ENCODE data around the gene LHX3. TPM values are rescaled to one million over a fixed set of nuclear protein-coding genes. Genes with fewer than 3 reads are reported as not detected.

LHX3 gene
- not detected in 2 replicates for total RNA-seq

DNA sequence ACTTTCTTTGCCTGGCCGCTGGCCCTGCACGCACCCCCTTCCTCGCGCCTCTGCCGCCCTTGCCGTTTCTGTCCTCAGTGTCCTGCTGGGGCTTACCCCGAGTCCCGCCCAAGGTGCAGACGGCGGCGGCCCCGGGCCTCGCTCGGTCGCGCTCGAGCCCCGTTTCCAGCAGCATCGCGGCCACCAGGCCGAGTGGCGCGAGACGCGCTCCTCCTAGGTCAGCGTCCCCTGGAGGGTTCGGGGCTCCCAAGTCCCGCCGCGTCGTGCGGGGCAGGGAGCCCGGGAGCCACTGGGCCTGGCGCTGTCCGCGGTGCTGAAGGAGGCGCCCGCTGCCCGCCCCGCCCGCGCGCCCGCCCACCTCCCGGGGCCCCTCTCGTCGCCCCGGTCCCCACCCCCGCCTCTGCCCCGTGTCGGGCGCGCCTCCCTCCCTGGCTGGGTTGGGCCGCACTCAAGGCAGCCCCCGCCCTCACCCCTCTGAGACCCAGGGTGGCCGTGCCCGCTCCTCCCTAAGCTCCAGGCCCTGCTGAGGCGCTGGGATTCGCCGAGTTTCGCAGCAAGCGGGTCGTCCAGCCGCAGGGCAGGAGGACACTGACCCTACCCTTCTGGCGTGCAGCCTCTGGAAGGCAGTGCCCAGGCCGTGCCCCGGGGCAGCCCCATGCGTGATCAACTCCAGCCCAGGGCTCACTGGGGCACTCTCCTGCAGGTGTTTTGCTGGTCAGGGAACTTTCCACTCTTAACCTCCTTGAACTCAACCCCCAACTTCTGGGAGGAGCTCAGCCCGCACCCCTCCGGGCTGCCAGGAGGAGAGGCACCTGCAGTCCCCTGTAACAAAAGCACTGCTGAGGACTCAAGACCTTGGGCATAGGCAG, at the start of gene LHX3:
Gene LHX3, minus strand, starts transcription at position 291 of the 869 bp plus-strand sequence. Its CDS starts 116 bp downstream, at position 175.
- intact Hi-C loops (cut with micrococcal nuclease) = no loop called here
- Mint-ChIP-seq H3K27me3 (ENCODE audit: low read depth) (peaks cover 29% of the 10 kb centered on the region), H3K4me1 (ENCODE audit: low read depth) (no peaks in the 10 kb centered on the region), H3K4me3 (ENCODE audit: low read depth) (no peak within 1 kb of the TSS), H3K27ac (no peak within 1 kb of the TSS), H3K36me3 (ENCODE audit: low read depth) (peaks cover 15% of the 10 kb centered on the region), H3K9me3 (no peaks in the 10 kb centered on the region)
- no peak for DNase-seq (ENCODE audit: low spot score)

DNA sequence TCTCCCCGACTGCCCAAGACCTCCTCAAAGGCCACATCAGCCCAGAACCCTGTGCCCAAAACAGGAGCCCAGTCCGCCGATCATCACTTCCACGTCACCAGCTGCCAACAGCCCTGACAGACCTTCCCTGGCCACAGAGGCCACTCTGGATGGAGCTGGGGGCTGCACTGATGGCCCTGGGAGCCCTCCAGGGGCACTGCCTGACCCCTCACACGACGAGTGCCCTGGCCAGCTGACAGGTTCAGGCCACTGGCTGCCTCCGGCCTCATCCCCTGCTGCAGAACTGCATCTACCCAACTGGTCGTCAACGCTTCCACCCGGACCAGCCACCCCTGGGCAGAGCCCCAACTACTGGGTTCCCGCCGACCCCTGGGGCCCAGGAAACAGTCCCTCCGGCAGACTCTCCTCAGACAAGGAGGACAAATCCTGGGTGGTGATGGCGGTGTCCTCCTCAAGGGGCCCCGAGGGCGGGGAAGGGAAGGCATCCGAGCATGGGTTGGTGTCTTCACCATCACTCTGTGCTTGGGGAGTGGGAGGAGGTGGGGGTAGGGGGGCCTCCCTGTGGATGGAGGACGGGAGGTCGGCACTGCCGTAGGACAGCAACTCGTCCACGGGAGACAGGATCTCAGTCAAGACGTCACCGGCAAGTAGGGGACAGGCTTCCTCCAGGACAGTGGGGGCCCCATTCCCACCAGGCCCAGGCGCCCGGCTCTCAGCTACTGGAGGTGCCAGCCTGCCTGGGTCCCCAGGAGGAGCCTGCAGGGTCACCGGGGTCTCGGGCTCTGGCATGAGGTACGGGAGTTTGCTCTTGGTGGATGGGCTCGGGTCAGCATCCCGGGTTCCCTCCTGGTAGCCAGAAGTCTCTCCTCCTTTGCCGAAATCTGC, 48.6 kb upstream of the LHX3 start:
- no peak for DNase-seq (ENCODE audit: low spot score)
- Mint-ChIP-seq H3K4me3 (ENCODE audit: low read depth) (no peak overlapping the region), H3K9me3 (no peaks in the 10 kb centered on the region), H3K36me3 (ENCODE audit: low read depth) (no peaks in the 10 kb centered on the region), H3K27me3 (ENCODE audit: low read depth) (no peaks in the 10 kb centered on the region), H3K27ac (no peak overlapping the region), H3K4me1 (ENCODE audit: low read depth) (no peaks in the 10 kb centered on the region)
- intact Hi-C loops (cut with micrococcal nuclease) = no loop called here

- Mint-ChIP-seq H3K4me1 (ENCODE audit: low read depth) (no peaks in the 10 kb centered on the region), H3K4me3 (ENCODE audit: low read depth) (no peak overlapping the region), H3K27ac (no peak overlapping the region), H3K36me3 (ENCODE audit: low read depth) (no peaks in the 10 kb centered on the region), H3K27me3 (ENCODE audit: low read depth) (no peaks in the 10 kb centered on the region), H3K9me3 (no peaks in the 10 kb centered on the region)
- intact Hi-C loops (cut with micrococcal nuclease) = no loop called here
- DNase-seq (ENCODE audit: low spot score) = no peak
Measured at GRCh38 chr9:136252846-136253245, 47.9 kb upstream of the LHX3 start.

- Mint-ChIP-seq H3K27me3 (ENCODE audit: low read depth) (no peaks in the 10 kb centered on the region), H3K4me1 (ENCODE audit: low read depth) (no peaks in the 10 kb centered on the region), H3K36me3 (ENCODE audit: low read depth) (no peaks in the 10 kb centered on the region), H3K4me3 (ENCODE audit: low read depth) (no peak overlapping the region), H3K27ac (no peak overlapping the region), H3K9me3 (no peaks in the 10 kb centered on the region)
- no peak for DNase-seq (ENCODE audit: low spot score)
- intact Hi-C loops (cut with micrococcal nuclease) = no loop called here
Measured at GRCh38 chr9:136252281-136252680, 47.4 kb upstream of the LHX3 start.

- H3K4me3 Mint-ChIP-seq (ENCODE audit: low read depth) = no peak overlapping the region
- no peak for DNase-seq (ENCODE audit: low spot score)
- intact Hi-C loops (cut with micrococcal nuclease) = no loop called here
- H3K27me3 Mint-ChIP-seq (ENCODE audit: low read depth) = peaks cover 4% of the 10 kb centered on the region
- H3K36me3 Mint-ChIP-seq (ENCODE audit: low read depth) = no peaks in the 10 kb centered on the region
- no peaks in the 10 kb centered on the region for H3K9me3 Mint-ChIP-seq
- H3K4me1 Mint-ChIP-seq (ENCODE audit: low read depth) = no peaks in the 10 kb centered on the region
- H3K27ac Mint-ChIP-seq = no peak overlapping the region
Measured at GRCh38 chr9:136251264-136252115, 46.6 kb upstream of the LHX3 start.

- Mint-ChIP-seq H3K27me3 (ENCODE audit: low read depth) (peaks cover 4% of the 10 kb centered on the region), H3K27ac (no peak overlapping the region), H3K4me1 (ENCODE audit: low read depth) (peaks cover 3% of the 10 kb centered on the region), H3K36me3 (ENCODE audit: low read depth) (no peaks in the 10 kb centered on the region), H3K9me3 (no peaks in the 10 kb centered on the region), H3K4me3 (ENCODE audit: low read depth) (no peak overlapping the region)
- DNase-seq (ENCODE audit: low spot score) = no peak
- intact Hi-C loops (cut with micrococcal nuclease) = no loop called here
Measured at GRCh38 chr9:136250676-136251075, 45.7 kb upstream of the LHX3 start.

GRCh38 chr9:136249877-136250559, 45.1 kb upstream of the LHX3 start:
- DNase-seq (ENCODE audit: low spot score) = no peak
- H3K27ac Mint-ChIP-seq = no peak overlapping the region
- H3K4me3 Mint-ChIP-seq (ENCODE audit: low read depth) = no peak overlapping the region
- H3K4me1 Mint-ChIP-seq (ENCODE audit: low read depth) = peaks cover 3% of the 10 kb centered on the region
- H3K36me3 Mint-ChIP-seq (ENCODE audit: low read depth) = no peaks in the 10 kb centered on the region
- H3K9me3 Mint-ChIP-seq = no peaks in the 10 kb centered on the region
- peaks cover 4% of the 10 kb centered on the region for H3K27me3 Mint-ChIP-seq (ENCODE audit: low read depth)
- intact Hi-C loops (cut with micrococcal nuclease) = loop anchor here (10.0 kb wide), 3 partner anchors 135 to 345 kb away; partner anchors contain the start of genes CAMSAP1, SEC16A and TMEM250

- Mint-ChIP-seq H3K36me3 (ENCODE audit: low read depth) (no peaks in the 10 kb centered on the region), H3K27me3 (ENCODE audit: low read depth) (peaks cover 4% of the 10 kb centered on the region), H3K9me3 (no peaks in the 10 kb centered on the region), H3K27ac (no peak overlapping the region), H3K4me3 (ENCODE audit: low read depth) (no peak overlapping the region), H3K4me1 (ENCODE audit: low read depth) (peaks cover 11% of the 10 kb centered on the region)
- DNase-seq (ENCODE audit: low spot score) = no peak
- intact Hi-C loops (cut with micrococcal nuclease) = loop anchor here (10.0 kb wide), 3 partner anchors 134 to 344 kb away; partner anchors contain the start of genes CAMSAP1, SEC16A and TMEM250
Measured at GRCh38 chr9:136248951-136249876, 44.3 kb upstream of the LHX3 start.

GRCh38 chr9:136247947-136248637, 43.2 kb upstream of the LHX3 start:
- Mint-ChIP-seq H3K9me3 (no peaks in the 10 kb centered on the region), H3K27me3 (ENCODE audit: low read depth) (peaks cover 4% of the 10 kb centered on the region), H3K36me3 (ENCODE audit: low read depth) (peaks cover 4% of the 10 kb centered on the region), H3K4me1 (ENCODE audit: low read depth) (peaks cover 22% of the 10 kb centered on the region), H3K4me3 (ENCODE audit: low read depth) (no peak overlapping the region), H3K27ac (no peak overlapping the region)
- intact Hi-C loops (cut with micrococcal nuclease) = loop anchor here (10.0 kb wide), 3 partner anchors 133 to 343 kb away; partner anchors contain the start of genes CAMSAP1, SEC16A and TMEM250
- no peak for DNase-seq (ENCODE audit: low spot score)

DNA sequence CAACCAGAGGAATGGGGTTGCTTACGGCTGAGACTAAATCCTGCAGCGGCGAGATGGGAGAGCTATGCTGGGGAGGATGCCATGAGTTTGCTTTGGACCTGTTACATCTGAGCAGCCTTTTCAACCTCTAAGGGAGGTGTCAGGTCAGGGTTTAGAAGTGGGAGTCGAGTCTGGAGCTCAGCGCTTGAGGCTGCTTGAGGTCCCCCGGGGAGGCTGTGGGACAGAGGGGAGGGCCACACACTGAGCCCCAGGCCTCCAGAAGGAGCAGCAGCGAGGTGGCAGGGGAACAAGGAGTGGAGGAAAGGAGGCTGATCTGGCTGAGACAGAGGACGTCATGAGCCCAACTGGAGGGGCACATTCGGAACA, 42.6 kb upstream of the LHX3 start:
- no peak overlapping the region for H3K27ac Mint-ChIP-seq
- peaks cover 4% of the 10 kb centered on the region for H3K36me3 Mint-ChIP-seq (ENCODE audit: low read depth)
- no peak for DNase-seq (ENCODE audit: low spot score)
- no peak overlapping the region for H3K4me3 Mint-ChIP-seq (ENCODE audit: low read depth)
- H3K4me1 Mint-ChIP-seq (ENCODE audit: low read depth) = peaks cover 26% of the 10 kb centered on the region
- H3K9me3 Mint-ChIP-seq = no peaks in the 10 kb centered on the region
- peaks cover 4% of the 10 kb centered on the region for H3K27me3 Mint-ChIP-seq (ENCODE audit: low read depth)
- intact Hi-C loops (cut with micrococcal nuclease) = loop anchor here (10.0 kb wide), 3 partner anchors 133 to 343 kb away; partner anchors contain the start of genes CAMSAP1, SEC16A and TMEM250
